ENCODE results near the gene CDH4. TPM values are rescaled to one million over a fixed set of nuclear protein-coding genes. Genes with fewer than 3 reads are reported as not detected.

The CDH4 gene
- total RNA-seq, 2 donors from 2014 or later = not detected

DNA sequence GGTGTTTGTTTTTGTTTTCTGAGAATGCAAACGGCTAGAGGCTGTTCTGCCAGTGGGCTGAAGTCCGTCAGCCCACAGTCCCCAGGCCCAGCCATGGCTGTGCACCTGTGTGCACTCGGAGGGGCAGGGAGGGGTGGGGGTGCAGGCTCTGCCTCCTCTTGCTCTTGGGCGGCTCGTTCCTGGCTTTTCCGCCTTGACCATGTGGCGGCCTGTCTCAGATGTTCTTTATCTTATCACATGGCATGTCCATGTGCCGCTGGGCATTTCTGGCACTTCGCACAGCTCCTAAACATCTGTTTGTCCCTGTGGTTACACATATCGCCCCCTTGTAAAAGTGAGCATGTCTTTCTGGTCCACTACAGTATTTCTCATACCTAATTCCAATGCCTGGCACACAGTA, 137.0 kb downstream of the CDH4 start:
- Histone ChIP-seq H3K4me3 (no peak overlapping the region), H3K4me1 (ENCODE audit: control insufficient read depth in 1 of 2, low read depth in 2 of 2) (no peaks in the 10 kb centered on the region), H3K27me3 (replicated peaks; ENCODE audit: insufficient read depth) (no peaks in the 10 kb centered on the region), H3K27ac (no peak overlapping the region), H3K9me3 (no peaks in the 10 kb centered on the region), H3K36me3 (no peaks in the 10 kb centered on the region)
- TF ChIP-seq, protein P1, sequence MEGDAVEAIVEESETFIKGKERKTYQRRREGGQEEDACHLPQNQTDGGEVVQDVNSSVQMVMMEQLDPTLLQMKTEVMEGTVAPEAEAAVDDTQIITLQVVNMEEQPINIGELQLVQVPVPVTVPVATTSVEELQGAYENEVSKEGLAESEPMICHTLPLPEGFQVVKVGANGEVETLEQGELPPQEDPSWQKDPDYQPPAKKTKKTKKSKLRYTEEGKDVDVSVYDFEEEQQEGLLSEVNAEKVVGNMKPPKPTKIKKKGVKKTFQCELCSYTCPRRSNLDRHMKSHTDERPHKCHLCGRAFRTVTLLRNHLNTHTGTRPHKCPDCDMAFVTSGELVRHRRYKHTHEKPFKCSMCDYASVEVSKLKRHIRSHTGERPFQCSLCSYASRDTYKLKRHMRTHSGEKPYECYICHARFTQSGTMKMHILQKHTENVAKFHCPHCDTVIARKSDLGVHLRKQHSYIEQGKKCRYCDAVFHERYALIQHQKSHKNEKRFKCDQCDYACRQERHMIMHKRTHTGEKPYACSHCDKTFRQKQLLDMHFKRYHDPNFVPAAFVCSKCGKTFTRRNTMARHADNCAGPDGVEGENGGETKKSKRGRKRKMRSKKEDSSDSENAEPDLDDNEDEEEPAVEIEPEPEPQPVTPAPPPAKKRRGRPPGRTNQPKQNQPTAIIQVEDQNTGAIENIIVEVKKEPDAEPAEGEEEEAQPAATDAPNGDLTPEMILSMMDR (IDR thresholded peaks at IDR 0.05) = no peak
- no peak for ATAC-seq (ENCODE audit: insufficient number of reproducible peaks, low FRiP score, low read depth)
- no peak for DNase-seq (ENCODE audit: low spot score)

- no peaks in the 10 kb centered on the region for H3K36me3 ChIP-seq
- H3K9me3 ChIP-seq = no peaks in the 10 kb centered on the region
- H3K4me3 ChIP-seq = no peak overlapping the region
- no peaks in the 10 kb centered on the region for H3K4me1 ChIP-seq (ENCODE audit: control insufficient read depth in 1 of 2, low read depth in 2 of 2)
- H3K27ac ChIP-seq = no peak overlapping the region
- ATAC-seq (ENCODE audit: insufficient number of reproducible peaks, low FRiP score, low read depth) (no peak), DNase-seq (ENCODE audit: low spot score) (no peak)
- TF ChIP-seq, protein P1 (IDR thresholded peaks at IDR 0.05) = no peak
- no peaks in the 10 kb centered on the region for H3K27me3 ChIP-seq (replicated peaks; ENCODE audit: insufficient read depth)
Measured at GRCh38 chr20:61391185-61391584, 139.1 kb downstream of the CDH4 start.

DNA sequence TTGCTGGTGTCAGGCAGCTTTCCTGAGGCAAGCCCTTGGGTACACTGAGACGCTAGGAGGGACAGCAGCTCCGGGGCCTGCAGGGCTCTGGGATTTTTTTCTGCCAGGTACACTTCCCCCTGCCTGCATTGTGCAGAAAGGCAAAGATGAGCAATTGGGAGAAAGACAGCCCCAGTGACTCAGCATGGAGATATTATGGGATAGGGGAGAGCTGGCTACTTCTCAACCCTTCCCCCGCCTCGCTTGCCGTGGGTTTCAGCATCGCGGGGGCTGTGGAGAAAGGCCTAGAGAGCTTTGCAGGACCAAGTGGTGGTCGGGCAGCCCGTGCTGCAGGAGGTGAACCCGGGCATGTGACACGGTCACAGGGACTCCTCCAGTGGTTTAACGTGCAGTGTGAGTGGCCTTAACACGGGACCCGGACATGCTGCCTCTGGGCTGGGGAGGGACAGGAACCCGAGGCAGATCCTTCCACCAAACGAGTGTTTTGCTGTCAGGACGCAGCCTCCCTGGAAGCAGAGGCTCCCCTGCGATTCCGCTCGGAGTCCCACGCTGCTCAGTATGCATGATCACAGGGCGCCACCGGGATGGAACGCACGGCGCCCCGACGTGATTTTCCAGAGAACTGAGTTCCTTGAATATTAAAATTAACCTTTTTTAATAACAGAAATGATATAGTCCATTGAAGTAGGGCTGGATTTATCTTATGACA, 139.9 kb downstream of the CDH4 start:
- TF ChIP-seq, protein P1 (IDR thresholded peaks at IDR 0.05) = no peak
- Histone ChIP-seq H3K27me3 (replicated peaks; ENCODE audit: insufficient read depth) (no peaks in the 10 kb centered on the region), H3K27ac (no peak overlapping the region), H3K4me3 (no peak overlapping the region), H3K36me3 (no peaks in the 10 kb centered on the region), H3K4me1 (ENCODE audit: control insufficient read depth in 1 of 2, low read depth in 2 of 2) (no peaks in the 10 kb centered on the region), H3K9me3 (no peaks in the 10 kb centered on the region)
- ATAC-seq (ENCODE audit: insufficient number of reproducible peaks, low FRiP score, low read depth) (no peak), DNase-seq (ENCODE audit: low spot score) (no peak)

DNA sequence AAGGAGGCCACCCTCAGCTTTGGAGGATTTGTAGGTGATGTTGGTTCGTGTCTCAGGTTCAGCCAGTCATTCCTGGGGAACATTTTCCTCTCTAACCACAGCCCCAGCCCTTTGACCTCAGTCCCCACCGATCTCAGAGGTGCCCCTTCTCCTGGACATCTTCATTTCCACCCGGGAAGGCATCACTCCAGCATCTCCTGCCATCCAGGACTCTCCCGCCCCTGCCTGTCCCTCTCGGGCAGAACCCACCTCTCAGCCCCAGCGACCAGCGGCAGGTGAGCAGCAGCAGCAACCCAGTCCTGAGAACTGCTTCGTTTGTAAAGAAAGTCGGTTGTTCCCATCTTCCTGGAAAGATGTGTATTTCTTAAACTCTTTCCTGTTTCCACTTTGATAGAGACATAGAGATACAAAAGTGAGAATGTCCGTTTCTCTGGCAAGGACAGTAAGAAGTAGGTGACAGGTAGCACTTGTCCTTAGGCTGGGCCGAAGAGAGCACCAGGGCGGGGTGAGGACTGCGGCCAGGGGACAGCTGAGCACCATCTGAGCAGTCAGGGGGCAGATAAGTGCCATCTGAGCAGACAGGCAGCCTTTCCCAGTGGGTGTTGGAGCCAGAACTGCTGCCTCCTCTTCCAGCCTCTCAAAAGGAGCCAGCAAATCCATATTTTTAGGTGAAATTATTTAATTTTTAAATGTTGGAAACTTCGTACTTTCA, 142.2 kb downstream of the CDH4 start:
- Histone ChIP-seq H3K27ac (no peak overlapping the region), H3K27me3 (replicated peaks; ENCODE audit: insufficient read depth) (no peaks in the 10 kb centered on the region), H3K36me3 (no peaks in the 10 kb centered on the region), H3K4me1 (ENCODE audit: control insufficient read depth in 1 of 2, low read depth in 2 of 2) (no peaks in the 10 kb centered on the region), H3K9me3 (no peaks in the 10 kb centered on the region), H3K4me3 (no peak overlapping the region)
- ATAC-seq (ENCODE audit: insufficient number of reproducible peaks, low FRiP score, low read depth) (no peak), DNase-seq (ENCODE audit: low spot score) (no peak)
- TF ChIP-seq, protein P1 (IDR thresholded peaks at IDR 0.05) = no peak

DNA sequence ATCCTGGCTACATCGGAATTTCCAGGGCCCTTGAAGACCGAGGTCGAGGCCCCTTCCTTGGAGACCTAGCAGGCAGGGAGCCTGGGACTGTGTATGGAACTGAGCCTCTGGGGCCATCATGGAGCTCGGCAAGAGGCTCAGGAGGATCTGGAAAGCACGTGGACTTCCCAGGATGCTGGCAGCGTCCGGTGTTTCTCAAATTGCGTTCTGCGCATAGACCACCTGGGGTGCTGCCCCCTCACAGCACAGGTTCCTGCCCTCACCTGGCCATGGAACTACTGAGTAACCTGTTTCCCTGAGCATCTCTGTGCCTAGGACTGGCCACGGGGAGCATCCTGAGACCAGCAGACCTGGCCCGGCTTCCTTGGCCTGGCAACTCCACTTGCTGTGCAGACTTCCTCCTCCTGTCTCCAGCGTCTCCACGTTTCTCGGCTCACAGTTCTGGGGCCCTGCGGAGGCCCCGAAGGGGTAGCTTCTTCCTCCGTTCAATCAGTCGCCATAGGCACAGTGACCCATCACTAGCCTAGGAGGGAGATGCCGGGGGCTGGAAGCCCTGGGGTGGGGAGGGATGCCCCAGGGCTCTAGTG, 144.3 kb downstream of the CDH4 start:
- Histone ChIP-seq H3K4me3 (no peak overlapping the region), H3K36me3 (no peaks in the 10 kb centered on the region), H3K27ac (no peak overlapping the region), H3K4me1 (ENCODE audit: control insufficient read depth in 1 of 2, low read depth in 2 of 2) (no peaks in the 10 kb centered on the region), H3K9me3 (no peaks in the 10 kb centered on the region), H3K27me3 (replicated peaks; ENCODE audit: insufficient read depth) (no peaks in the 10 kb centered on the region)
- DNase-seq (ENCODE audit: low spot score) (no peak), ATAC-seq (ENCODE audit: insufficient number of reproducible peaks, low FRiP score, low read depth) (no peak)
- TF ChIP-seq, protein P1 (IDR thresholded peaks at IDR 0.05) = no peak
